Measurements from ENCODE around the gene SERPINE3. TPM values are rescaled to one million over a fixed set of nuclear protein-coding genes. Genes with fewer than 3 reads are reported as not detected.

Gene SERPINE3
- total RNA-seq, 4 donors from 2014 or later, result not detected

DNA sequence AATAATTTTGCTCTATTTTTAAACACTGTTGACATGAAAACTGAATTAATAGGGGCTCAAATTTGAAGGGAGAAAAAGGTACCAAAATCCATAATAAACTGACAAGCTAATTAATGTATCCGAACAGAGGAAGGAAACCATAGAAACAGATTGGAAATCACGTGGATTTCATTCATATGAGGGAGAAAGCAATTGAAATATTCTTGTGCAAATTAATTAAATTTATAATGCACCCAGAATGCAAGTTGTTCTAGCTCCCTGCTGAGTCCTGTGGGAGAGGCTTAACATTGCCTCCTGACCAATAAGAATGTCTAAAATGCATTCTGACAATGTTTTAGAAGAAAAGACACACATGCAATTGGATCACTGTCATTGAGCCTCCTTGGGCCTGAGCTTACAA is 17.7 kb upstream of the SERPINE3 start:
- Histone ChIP-seq H3K4me1 (no peaks in the 10 kb centered on the region), H3K27me3 (no peaks in the 10 kb centered on the region), H3K4me3 (no peak overlapping the region), H3K36me3 (no peaks in the 10 kb centered on the region), H3K9me3 (no peaks in the 10 kb centered on the region), H3K27ac (no peak overlapping the region)
- intact Hi-C loops (cut with DNase I), result no loop called here
- 66 to 68% methylated on average over 2 of the region's 2 CpGs for WGBS, 2 donors
- no peak for TF ChIP-seq POLR2A (IDR thresholded peaks at IDR 0.05)
- TF ChIP-seq, protein P1, sequence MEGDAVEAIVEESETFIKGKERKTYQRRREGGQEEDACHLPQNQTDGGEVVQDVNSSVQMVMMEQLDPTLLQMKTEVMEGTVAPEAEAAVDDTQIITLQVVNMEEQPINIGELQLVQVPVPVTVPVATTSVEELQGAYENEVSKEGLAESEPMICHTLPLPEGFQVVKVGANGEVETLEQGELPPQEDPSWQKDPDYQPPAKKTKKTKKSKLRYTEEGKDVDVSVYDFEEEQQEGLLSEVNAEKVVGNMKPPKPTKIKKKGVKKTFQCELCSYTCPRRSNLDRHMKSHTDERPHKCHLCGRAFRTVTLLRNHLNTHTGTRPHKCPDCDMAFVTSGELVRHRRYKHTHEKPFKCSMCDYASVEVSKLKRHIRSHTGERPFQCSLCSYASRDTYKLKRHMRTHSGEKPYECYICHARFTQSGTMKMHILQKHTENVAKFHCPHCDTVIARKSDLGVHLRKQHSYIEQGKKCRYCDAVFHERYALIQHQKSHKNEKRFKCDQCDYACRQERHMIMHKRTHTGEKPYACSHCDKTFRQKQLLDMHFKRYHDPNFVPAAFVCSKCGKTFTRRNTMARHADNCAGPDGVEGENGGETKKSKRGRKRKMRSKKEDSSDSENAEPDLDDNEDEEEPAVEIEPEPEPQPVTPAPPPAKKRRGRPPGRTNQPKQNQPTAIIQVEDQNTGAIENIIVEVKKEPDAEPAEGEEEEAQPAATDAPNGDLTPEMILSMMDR (IDR thresholded peaks at IDR 0.05), result no peak
- no peak for DNase-seq

DNA sequence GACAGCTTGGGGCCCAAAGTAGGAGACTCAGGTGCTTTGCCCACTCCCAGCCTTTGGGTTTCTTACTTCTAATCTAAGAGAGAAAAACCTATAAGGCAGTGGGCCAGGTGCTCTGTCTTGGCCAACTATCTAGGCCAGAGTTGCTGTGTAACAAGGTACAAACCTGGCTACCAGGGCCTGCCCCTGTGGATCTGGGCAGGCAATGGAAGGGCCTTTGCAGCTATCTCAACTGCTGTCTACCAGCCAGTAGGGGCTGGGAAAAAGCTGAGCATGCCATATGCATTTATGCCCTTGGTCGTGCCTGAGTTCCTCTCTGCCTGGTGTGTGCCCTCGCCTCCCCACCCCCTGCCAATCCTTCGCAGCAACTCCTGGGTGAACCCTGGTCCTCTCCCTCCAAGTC is 16.7 kb upstream of the SERPINE3 start:
- intact Hi-C loops (cut with DNase I), result no loop called here
- no peaks in the 10 kb centered on the region for H3K9me3 ChIP-seq
- 88 to 100% methylated on average over 1 to 3 of the region's 3 CpGs for WGBS, 2 donors

DNA sequence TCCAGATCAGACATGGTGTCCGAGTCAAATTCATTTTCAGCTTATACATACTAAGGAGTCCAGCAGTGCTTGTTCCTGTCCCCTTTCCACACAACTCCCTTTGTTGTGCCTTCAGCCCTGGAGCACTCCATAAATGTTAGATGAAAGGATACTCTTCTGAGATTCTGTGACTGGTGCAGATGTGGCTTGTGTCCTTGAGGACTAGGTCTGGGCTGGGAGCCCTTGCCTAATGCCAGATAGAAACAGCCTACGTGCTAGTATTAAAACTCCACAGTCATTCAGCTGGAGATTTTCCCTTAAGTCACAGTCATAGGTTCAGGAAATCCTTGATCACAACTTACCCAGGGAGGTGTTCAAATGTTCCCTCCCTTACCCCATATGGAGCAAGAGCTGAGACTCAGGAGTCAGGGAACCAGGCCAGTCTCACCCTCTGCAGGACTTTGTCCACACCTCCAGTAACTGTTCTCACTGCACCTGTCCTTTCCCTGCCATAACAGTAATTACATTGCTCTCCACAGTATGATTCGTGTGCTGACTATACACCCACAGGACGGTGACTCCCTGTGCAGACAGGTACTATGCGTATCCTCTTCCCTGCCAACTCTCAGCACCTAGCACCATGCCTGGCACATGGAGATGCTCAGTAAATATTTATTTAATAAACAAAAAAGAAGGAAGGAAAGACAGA is 15.5 kb upstream of the SERPINE3 start:
- DNase-seq, result no peak
- Histone ChIP-seq H3K27me3 (no peaks in the 10 kb centered on the region), H3K36me3 (no peaks in the 10 kb centered on the region), H3K9me3 (no peaks in the 10 kb centered on the region), H3K4me1 (no peaks in the 10 kb centered on the region), H3K27ac (no peak overlapping the region), H3K4me3 (no peak overlapping the region)
- intact Hi-C loops (cut with DNase I), result no loop called here
- TF ChIP-seq, protein P1 (IDR thresholded peaks at IDR 0.05), result no peak
- TF ChIP-seq POLR2A (IDR thresholded peaks at IDR 0.05), result no peak
- WGBS, 2 donors, result 68 to 70% methylated on average over 5 of the region's 5 CpGs

More for the DNA sequence above, 16.7 kb upstream of the SERPINE3 start:
- H3K36me3 ChIP-seq, result no peaks in the 10 kb centered on the region
- no peak overlapping the region for H3K27ac ChIP-seq
- H3K4me1 ChIP-seq, result no peaks in the 10 kb centered on the region
- H3K4me3 ChIP-seq, result no peak overlapping the region
- no peak for TF ChIP-seq POLR2A (IDR thresholded peaks at IDR 0.05)
- TF ChIP-seq, protein P1 (IDR thresholded peaks at IDR 0.05), result no peak
- no peaks in the 10 kb centered on the region for H3K27me3 ChIP-seq
- no peak for DNase-seq

DNA sequence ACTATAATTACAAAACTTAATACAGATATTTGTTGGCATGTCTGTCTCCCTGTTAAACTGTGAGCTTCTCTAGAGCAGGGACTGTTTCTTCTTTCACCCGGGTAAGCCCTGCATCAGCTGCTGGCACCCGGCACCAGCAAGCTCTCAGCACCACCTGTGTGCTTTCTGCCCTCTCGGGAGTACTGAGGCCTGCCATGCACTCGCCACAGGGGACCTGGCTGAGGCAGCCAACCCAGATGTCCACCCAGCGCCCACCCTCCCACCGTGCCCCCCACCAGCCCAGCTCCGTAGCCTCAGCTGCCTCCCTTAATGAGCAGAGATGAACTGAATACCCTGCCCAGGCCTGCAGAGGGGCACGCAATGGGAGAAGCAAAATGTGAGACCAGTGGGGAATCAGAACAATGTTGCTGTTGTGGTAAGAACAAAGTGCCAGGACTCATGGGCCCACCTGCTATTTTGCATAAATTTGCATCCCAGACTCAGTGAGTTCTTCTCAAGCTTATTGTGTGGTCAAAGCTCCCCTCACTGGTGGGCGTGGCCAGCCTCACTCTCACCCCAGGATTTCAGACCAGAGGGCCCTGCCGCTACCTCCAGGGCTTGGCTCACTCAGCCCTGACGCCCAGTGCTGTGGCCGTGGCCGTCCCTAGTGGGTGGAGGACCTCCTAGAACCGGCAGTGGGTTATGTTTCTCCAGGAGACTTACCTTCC is 14.6 kb upstream of the SERPINE3 start:
- no peak for DNase-seq
- 69 to 70% methylated on average over 7 to 8 of the region's 14 CpGs for WGBS, 2 donors
- intact Hi-C loops (cut with DNase I), result no loop called here

DNA sequence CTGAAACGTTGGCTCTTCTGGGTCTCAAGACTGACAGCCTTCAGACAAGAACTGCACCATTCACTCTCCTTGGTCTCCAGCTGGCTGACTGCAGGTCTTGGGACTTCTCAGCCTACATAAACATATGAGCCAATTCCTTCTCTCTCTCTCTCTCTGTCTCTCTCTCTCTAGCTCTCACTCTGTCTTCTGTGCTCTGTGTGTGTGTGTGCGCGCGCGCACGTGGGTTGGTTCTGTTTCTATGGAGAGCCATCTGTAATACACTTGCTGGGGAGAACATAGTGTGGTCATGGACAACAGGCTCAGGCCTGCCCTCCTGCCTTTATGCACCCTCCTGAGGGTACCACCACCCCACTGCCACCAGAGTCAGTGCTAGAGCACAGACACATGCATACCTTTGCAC is 13.7 kb upstream of the SERPINE3 start:
- no peak for DNase-seq
- intact Hi-C loops (cut with DNase I), result no loop called here

More for the DNA sequence above, 14.6 kb upstream of the SERPINE3 start:
- no peak overlapping the region for H3K4me3 ChIP-seq
- H3K27ac ChIP-seq, result no peak overlapping the region
- TF ChIP-seq POLR2A (IDR thresholded peaks at IDR 0.05), result no peak
- TF ChIP-seq, protein P1 (IDR thresholded peaks at IDR 0.05), result no peak
- H3K9me3 ChIP-seq, result no peaks in the 10 kb centered on the region
- no peaks in the 10 kb centered on the region for H3K4me1 ChIP-seq
- H3K36me3 ChIP-seq, result no peaks in the 10 kb centered on the region
- no peaks in the 10 kb centered on the region for H3K27me3 ChIP-seq

More for the DNA sequence above, 13.7 kb upstream of the SERPINE3 start:
- TF ChIP-seq, protein P1 (IDR thresholded peaks at IDR 0.05), result no peak
- TF ChIP-seq POLR2A (IDR thresholded peaks at IDR 0.05), result no peak
- H3K27me3 ChIP-seq, result no peaks in the 10 kb centered on the region
- no peak overlapping the region for H3K27ac ChIP-seq
- no peaks in the 10 kb centered on the region for H3K36me3 ChIP-seq
- no peaks in the 10 kb centered on the region for H3K9me3 ChIP-seq
- 88 to 89% methylated on average over 6 of the region's 6 CpGs for WGBS, 2 donors
- H3K4me3 ChIP-seq, result no peak overlapping the region
- no peaks in the 10 kb centered on the region for H3K4me1 ChIP-seq

Data from esophagus squamous epithelium (tissue), 5 donors.